ENCODE results near the gene DCAF16.

Gene DCAF16

DNA sequence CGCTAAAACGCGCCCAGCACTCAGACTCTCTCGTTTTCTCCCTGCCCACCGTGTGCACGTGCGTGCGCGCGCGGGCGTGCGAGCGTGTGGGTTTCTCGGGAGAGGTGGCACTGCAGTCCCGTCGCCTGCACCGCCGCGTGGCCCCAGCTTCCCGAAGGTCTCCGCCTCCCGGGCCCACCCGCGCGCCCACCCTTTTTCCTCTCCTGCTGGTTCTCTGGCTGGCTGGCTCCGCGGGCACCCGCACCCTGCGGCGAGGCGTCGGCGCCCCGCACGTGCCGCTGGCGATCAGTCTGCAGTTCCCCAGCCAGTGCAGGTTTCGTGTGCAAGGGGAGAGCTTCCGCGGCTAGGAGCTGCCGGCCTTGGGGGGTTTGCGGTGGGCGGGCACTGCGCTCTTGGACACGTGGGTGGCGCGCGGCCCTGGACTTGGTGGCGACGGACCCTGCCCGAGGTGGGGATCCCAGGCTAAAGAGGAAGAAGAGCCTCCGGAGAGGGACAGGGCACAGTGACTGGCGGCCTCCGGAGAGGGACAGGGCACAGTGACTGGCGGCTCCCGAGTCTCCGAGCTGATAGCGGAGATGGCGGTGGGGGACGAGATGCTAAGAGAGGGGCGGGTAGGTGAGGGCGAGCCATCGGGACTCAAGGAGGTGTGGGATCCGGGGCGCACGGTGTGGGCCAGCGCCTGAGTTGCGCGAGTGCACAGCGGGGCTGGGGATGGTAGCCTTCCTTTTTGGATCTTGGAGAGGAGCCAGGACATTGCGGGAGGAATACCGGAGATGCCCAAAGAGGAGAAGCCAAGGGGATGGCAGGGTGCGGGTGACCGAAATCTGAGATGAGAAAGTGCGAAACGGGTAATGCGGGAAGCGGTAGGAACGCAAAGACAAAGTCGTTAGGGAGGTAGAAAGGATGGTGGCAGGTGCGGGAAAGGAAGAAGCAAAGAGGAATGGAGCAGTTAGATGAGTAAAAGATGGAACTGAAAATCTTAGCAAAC is 29.0 kb downstream of the DCAF16 start, which contains the start of gene FAM184B:
TSS of gene FAM184B (minus strand) at position 322 of the 988 bp plus-strand sequence. CDS start 322 bp downstream, outside the sequence.
- DNase-seq = peak in 1 of 2 donors; percentile 5

DNA sequence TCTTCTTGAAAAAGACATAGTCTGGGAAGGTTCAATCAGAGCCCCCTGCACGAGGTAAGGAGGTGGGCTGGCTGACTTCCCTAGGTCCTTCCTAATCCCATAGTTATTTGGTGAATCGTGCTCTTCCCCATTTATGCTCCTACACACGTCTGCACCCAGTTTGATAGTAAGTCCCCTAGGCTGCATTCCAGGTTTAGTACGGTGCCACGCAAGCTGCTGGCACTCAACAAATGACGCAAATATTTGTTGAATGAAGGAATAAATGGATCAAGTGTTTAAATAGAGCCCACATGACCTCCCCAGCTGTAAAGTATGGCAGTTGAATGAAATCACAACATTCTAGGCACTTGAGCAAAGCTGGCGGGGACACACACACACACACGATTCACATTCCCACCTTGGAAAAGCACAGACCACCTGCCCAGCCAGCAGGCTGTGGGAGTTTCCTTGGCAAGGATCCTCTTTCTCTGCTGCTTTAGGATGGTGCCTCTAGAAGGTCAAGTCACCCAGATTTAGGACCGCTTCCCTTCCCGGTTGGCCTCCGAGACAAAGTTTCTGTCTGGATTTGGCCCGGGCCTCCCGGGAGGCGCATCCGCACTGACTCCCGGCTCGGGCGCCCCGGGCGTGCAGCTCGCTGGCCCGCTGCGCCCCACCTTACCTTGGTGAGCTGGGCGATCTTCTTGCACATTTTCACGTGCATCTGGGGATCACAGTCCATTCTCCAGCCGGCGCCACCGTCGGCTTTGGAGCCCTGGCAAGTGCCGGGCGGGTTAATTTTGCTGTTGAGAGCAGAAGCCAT is 29.9 kb downstream of the DCAF16 start:
- no peak for DNase-seq

DNA sequence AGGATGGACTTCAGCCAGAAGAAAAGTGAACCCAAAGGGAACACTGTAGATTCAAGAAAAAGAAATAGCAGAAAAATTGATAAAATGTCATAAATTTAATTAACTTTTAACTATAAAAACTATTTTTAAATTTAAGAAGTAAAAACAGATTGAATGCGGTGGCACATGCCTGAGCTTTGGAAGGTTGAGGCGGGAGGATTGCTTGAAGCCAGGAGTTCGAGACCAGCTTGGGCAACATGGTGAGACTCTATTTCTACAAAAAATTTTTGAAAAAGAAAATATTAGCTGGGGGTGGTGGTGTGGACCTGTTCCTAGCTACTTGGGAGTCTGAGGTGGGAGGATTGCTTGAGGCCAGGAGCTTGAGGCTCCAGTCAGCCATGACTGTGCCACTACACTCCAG is 32.1 kb downstream of the DCAF16 start:
- DNase-seq = no peak

DNA sequence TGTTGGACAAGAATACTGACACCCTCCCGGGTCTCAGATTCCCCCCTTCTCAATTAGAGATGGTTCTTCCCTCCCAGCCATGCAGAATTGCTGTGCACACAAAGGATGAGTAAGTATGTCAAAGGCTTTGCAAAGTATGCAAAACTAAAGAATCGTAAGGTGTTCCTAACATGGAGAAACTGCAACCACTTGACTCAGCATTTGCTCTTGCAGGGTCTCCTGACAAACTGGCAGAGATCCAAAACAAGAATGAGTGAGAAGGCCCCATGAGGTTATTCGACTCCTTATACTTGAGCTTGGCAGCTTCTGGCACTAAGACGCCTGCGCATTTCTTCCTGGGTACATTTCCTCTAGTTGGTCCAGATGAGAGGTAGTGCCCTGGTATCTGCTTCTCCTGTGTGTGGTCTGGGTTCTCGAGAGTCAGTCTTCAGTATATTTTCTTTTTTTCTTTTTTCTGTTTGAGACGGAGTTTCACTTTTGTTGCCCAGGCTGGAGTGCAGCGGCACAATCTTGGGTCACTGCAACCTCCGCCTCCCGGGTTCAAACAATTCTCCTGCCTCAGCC is 37.3 kb downstream of the DCAF16 start:
- DNase-seq = no peak

DNA sequence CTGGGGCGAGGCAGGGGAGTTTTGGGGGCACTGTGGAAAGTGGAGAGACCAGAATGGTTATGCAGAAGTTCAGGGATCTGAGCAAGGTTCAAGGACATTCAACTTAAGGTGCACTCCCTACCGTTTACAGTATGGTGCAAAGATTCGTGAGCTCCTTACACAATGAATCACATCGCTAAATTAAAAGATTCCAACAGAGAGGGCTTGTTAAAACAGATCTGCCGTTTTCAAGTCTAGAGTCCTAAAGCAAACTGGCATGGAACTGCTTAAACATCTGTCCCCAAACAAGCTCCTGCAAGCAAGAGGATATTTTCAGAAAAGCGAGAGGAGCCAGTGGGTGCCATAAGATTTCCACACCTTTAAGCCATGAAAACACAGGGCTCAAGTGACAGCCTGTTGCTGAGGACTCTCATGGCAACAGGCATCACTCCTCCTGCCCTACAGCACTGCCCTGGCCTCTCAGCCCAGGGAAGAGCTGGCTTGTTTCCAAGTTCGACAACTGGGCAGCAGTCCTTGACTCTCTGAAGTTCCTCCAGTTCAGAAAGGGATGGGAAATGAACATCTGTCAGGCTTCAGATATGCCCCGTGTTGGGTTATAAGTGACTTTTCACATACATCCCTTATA is 39.2 kb downstream of the DCAF16 start:
- DNase-seq = no peak

DNA sequence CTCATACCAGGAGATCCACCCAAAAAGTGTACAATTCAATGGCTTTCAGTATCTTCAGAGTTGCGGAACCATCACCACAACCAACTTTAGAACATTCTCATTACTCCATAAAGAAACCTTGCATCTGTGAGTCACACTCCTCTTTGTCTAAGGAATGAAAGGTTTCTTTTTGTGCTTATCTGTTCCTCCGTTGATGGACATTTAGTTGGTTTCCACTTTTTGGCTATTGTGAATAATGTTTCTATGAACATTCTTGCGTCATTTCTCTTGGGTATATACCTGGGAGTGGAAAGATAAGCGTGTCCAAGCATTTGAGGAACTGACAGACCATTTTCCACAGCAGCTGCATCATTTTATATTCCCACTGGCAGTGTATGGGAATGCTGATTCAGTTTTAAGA is 39.7 kb downstream of the DCAF16 start:
- no peak for DNase-seq

DNA sequence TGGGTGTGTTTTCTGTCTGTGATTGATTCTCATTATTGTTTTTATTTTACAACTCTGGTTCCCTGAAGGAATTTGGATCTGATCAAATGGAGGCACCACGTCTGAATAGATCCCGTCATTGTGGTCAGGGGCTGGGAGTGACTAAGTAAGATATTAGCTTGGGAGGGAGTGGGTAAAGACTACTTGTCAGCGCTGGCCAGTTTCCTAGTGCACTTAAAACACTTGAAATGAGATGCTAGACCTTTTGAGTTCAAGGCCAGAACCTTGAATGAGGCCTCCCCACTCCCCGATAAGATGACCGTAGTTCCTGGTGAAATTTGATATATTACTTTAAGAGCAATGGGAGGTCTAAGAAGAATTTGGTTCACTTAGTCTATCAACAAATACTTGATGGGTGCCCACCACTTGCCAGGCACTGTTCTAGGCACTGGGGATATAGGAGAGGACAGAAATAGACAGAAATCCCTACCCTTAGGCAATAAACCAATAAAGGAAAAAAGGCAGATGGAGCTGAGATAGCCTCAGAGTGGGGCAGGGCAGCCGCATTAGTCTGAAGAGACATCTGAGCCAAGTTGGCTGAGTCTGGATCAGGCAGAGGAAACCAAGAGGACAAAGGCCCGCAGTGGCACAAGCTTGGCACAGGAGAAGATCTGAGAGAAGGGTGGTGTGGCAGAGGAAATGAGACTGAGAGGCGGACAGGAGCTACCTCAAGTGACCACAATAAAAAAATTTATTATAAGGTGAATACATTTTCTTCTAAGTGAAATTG is 41.0 kb downstream of the DCAF16 start:
- DNase-seq = no peak

DNA sequence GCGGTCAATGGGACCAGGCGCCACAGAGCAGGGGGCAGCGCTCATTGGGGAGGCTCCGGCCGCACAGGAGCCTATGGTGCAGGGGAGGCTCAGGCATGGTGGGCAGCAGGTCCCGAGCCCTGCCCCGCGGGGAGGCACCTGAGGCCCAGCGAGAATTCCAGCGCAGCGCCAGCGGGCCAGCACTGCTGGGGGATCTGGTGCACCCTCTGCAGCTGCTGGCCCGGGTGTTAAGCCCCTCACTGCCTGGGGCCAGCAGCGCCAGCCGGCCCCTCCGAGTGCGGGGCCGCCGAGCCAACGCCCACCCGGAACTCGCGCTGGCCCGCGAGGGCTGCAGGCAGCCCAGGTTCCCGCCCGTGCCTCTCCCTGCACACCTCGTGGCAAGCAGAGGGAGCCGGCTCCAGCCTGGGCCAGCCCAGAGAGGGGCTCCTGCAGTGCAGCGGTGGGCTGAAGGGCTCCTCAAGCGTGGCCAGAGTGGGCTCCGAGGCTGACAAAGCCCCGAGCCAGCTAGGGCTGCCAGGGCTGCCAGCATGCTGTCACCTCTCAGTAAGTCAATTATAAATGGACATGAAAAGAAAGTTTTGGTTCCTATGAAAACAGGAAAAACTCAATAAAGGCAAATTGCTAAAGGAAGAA is 43.6 kb downstream of the DCAF16 start:
- DNase-seq = no peak

DNA sequence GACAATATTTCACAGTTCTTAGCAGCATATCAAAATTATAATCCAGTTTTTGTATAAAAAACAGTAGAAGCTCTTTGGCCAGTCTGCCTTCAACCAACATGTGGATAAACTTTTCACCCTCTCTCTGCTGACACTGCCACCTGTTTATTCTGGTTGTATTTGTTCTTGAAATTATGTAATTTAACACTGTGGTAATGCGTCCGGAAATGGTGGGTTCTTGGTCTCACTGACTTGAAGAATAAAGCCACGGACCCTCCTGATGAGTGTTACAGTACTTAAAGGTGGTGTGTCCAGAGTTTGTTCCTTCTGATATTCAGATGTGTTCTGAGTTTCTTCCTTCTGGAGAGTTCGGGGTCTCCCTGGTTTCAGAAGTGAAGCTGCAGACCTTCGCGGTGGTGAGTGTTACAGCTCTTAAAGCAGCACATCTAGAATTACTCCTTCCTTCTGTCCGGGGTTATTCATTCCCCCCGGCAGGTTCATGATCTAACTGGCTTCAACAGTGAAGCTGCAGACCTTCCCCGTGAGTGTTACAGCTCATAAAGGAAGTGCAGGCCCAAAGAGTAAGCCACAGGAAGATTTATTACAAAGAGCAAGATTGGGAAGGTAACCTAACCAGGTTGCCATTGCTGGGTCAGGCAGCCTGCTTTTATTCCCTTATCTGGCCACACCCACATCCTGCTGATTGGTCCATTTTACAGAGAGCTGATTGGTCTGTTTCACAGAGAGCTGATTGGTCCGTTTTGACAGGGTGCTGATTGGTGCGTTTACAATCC is 44.9 kb downstream of the DCAF16 start:
- DNase-seq = no peak

DNA sequence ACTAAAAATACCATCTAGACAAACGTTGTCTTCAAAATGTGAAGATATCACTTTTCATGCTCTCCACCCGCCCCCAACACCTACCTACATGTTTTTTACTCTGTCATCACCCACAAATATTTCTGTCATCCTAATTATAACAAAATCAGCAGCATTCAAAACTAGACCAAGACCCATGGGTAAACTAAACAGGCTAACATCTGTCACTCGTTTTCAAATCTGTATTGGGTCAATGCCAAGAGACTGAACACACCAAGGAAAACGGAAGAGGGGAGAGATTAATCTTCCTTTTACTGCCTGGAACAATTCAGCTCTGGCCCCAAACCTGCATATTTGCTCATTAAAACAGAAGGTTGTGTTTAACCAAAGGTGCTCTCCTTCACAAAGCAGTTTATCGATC is 46.6 kb downstream of the DCAF16 start:
- no peak for DNase-seq

DNA sequence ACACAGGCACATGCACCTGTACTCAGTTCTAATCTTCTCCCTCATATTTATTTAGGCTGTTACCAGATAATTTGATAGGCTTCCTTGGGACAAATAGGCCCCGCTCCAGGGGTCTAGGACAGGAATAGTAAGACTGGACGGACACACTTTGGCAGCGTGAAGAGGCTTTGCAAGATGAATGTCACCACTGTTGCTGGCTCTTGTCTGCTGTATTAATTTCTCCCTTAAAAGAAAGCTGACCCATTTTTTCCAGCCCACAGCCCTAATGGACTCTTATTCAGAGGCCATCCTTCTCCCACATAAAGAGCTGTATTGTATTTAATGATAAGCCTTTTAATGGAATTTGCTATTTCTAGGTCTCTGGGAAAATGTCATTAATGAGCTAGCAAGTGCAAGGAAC is 47.1 kb downstream of the DCAF16 start:
- no peak for DNase-seq

DNA sequence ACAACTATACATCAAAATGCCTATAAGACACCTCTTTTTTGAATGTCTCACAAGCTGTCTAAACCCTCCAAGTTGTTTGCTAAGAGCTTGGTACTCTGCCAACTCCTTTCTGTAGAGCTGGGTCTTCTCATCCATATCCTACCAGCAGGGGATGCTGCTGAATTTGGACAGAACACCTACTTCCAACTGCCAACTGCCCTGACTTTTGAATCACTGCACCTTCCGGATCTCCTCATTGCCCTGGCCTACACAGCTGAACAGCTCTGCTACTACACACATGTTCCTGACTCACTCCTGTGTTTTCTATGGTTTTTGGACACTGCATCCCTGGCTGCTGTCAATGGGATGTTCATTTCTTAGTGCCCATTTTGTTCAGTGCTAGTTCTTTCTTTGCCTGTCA is 47.8 kb downstream of the DCAF16 start:
- no peak for DNase-seq

DNA sequence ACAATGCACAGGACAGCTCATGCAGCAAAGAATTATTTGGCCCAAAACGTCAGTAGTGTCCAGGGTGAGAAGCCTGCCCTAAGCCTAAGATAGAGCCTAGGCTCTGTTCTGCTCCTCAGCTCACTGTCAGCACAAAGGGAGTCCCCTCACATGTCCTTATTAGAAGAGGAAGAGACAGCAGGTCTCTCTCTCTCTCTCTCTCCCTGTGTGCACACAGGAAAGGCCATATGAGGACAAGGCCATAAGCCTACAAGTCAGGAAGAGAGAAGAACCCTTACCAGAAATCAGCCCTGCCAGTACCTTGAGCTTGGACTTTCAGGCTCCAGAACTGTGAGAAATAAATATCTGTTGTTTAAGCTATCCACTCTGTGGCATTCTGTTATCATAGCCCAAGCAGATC is 49.5 kb downstream of the DCAF16 start:
- DNase-seq = no peak

DNA sequence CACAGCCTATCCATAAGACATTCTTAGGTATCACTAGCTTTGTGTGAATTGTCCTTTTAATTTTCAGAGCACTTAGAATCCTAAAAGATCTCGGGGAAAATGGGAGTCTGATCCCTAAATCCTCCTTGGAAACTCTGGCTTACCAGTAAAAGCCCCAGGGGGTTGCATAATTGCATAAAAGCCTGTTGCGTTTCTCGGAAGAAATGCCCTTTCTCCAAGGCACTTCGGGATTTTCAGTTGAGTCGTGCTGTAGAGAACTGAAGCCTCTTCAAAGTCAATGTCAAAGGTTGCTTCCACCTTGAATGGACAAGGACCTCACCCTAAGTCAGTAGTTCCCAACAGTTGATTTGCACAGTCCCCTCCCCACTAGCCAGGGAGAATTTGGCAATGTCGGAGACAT is 49.9 kb downstream of the DCAF16 start:
- no peak for DNase-seq

DNA sequence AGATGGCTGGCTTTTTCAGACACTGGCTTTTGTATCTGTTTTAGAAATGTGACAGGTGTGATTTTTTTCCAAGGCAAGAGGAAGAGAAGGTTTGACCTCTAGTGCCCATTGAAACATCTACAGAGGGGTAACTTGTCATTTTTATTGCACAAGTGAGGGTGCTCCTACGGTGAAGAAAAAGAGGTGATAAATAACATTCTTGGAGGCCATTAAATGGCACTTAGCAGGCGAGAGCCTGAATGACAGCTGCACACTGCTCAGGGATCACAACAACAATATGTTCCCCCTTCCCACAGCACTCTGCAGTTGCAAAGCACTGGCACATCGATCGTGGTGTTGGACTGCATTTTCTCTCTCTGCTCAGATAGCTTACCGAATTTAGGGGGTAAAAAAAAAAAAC is 52.1 kb downstream of the DCAF16 start:
- no peak for DNase-seq

DNA sequence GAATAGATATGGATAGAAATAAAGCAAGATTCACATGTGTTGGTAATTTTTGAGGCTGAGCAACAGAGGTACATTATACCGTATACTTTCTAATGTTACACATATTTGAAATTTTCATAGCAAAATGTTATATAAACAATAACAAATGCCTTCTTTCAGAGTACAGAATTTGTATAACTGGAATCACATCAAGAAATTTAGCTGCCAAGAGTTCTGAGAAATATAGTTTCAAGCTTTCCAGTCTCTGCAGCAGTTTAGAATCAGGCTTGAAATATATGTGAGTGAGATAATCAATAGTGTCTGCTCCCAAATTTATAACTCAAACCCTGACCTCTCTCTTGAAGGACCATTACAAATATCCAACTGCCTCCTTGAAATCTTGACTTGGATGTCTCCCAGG is 52.9 kb downstream of the DCAF16 start:
- no peak for DNase-seq

DNA sequence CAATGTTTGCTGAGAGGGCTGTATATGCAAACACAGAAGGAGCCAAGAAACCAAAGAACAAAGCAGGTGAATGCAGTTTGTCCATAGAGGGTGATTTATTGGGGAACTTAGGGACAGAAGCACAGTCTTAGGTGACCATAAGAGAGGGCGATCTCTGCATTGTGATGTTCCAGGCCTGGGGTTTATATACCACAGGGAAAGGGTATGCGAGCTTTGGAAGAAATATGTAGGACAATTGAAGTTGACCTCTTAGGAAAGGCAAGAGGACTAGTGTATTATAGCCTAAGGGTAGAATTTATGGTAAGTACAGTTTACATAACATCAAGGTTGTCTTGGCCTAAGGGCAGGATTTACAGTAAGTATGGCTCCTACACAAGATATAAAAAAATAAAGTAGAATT is 56.9 kb downstream of the DCAF16 start:
- no peak for DNase-seq

Data from inflammatory macrophage (primary cell).